ACHN (cell line): ENCODE data around the gene PMPCB.

Source experiments
- DNase-seq: peaks from one replicate; pipeline ENCODE4 v3.0.0-alpha.2; 2015
- in situ Hi-C: cut with HindIII; loops from 2 replicates; pipeline ENCODE4 v1.10.0; 2017; ENCODE audit warnings: low sequenced_read_pairs, low pct_ligation_motif_present, low pct_unique_long_range_greater_than_20kb

The PMPCB gene

DNA sequence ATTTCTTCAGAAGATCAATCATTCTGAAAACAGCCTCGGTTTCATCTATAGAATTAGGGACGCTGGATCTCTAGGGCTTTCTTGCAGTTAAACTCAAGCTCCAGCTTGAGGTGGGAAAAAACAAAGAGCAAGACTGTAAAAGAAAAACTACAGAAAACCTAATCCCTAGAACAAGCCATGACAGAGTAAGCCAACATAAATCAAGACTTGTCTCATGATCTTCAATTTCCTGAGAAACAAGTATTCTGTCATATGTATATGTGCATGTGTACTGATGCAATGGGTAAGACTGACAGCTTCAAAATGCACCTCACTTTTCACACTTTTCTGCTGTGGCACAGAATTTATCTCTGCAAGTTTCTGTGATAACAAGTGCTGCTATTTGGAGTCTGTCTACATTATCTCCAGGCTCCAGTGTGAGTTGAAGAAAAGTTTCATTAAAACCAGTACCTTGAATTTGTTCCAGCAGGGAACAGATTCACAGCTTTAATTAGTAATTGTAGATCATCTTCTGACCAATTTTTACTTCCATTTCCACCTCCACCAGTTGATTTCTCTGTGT is 19.2 kb downstream of the PMPCB start:
- DNase-seq: no peak
- in situ Hi-C loops: no loop called here

DNA sequence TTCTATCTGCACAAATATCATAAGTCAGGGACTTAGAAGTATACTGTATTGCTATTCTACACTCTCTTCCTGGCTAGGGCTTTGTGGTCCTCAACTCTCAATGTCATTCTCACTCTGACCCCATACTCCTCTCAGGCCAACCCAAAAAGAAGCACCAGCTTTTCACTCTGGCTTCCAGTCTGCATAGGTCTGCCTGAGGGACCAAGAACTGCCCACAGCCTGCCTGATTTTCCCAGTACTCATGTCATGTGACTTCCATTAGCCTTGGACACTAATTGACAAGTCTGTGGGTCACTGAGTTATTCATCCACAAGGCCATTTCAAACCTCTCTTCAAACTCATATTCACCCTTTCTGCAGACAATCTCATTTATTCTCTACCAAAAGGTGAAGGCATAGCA is 19.8 kb downstream of the PMPCB start:
- in situ Hi-C loops: no loop called here
- no peak for DNase-seq

DNA sequence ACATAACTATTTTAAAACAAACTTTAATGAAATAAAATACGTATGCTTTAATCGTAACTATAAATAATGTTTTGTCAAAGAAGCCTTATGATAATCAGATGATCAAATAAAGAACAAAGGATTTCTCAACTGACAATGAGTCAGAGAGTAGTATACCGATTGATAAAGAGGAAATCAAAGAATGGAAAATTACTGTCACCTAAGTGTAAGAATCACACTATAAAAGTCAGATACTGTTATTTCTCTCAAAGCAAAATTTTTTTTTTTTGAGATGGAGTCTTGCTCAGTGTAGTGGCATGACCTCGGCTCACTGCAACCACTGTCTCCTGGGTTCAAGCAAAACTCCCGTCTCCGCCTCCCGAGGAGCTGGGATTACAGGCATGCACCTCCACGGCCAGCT is 28.5 kb downstream of the PMPCB start:
- in situ Hi-C loops: no loop called here

DNA sequence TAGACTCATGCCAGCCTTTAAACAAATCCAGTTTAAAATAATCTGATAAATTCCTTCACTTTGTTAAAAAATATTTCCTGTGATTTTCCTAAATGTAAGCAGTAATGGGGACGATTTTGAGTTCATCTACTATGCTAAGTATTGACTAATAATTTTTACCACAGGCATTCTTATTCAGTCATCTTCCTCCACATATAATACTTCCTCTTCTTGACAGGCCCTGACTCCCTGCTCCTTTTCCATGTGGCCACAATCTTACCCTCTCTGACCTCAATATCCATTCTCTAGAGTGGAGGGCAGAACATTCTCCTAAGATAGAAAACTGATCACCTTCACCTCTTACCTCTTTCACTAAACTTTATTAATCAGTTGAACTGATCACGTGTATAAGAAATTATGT is 39.5 kb downstream of the PMPCB start:
- DNase-seq: no peak
- in situ Hi-C loops: no loop called here

More for the DNA sequence above, 28.5 kb downstream of the PMPCB start:
- DNase-seq: no peak

DNA sequence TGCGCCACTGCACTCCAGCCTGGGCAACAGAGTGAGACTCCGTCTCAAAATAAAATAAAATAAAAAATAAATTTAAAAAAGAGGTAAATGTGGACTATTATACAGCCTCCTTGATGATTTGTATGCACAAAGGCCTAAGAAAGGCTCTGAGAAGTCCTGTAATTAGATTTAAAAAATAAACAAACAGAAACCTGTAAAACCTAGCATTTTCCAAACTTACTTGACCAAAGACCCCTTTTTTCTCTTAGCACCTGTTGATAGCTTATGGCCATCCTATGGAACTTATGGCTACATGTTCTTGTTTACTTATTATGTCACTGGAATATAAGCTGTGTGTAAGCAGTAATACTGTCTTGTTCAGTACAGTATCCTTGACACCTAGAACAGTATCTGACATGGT is 41.6 kb downstream of the PMPCB start:
- in situ Hi-C loops: no loop called here
- DNase-seq: no peak

DNA sequence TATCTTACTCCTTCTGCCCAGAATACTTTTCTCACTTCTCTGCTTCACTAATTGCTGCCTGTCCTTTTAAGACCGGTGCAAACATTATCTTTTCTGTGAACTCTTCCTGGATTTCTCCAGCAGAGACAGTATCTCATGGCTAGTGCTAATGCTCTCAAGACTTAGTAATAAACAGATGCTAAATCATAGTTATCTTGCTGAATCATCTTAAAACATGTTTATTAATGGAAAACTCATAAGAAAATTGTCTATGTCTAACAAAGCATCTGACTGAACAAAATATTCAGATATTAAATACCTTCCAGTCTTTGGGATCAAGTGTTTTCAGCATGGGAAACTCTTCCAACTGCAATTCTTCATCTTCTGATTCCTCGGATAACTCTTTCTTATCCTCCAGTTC is 44.2 kb downstream of the PMPCB start:
- no peak for DNase-seq
- in situ Hi-C loops: no loop called here

DNA sequence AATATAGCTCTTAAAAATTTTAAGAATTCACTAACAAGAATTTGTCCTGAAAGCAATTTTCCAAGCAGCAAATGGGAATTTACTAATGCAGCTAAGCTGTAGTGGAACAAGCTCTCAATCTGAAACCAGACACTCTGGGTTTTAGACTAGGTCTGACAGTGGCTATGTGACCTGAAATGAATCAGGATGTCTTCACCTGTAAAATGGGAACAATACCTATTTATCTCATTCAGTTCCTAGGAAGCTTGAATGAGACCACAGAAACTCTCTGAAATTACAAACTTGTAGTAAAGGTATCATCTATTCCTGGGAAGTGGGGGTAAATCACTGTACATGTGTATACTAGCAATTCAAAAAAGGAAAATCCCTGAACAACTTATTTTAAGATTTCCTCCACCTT is 46.1 kb downstream of the PMPCB start:
- in situ Hi-C loops: no loop called here
- no peak for DNase-seq

DNA sequence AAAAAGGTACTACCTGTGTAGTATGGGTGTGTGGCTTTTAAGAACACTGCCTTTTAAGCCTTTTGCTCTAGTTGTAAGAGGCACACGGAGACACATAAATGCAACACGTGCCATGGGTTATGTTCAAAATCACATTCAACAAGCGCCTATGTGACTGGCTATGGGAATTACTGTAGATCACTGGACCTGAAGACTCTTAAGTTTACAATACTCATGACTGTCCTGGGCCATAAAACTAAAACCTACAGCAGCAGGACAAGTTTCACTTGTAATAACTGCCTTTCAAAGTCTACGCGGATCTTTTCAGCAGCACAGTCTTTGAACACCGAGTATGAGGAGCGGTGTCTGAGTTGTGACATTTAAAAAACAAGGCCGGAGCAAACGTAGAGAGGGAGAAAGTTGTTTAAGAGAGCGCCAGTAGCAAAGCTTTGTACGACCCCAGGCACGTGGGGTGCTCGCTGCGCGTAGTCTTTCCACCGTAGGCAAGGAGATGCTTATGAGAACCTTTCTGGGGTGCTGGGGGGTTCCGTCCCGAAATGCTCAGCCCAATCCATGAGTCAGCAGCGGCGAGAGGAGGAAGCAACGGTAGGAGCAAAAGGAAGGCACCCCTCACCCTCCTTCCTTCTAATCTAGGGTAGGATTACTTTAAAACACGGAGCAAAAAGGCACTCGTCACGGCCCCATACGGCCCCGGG is 46.7 kb downstream of the PMPCB start:
- in situ Hi-C loops: no loop called here
- peak; percentile 53 for DNase-seq

DNA sequence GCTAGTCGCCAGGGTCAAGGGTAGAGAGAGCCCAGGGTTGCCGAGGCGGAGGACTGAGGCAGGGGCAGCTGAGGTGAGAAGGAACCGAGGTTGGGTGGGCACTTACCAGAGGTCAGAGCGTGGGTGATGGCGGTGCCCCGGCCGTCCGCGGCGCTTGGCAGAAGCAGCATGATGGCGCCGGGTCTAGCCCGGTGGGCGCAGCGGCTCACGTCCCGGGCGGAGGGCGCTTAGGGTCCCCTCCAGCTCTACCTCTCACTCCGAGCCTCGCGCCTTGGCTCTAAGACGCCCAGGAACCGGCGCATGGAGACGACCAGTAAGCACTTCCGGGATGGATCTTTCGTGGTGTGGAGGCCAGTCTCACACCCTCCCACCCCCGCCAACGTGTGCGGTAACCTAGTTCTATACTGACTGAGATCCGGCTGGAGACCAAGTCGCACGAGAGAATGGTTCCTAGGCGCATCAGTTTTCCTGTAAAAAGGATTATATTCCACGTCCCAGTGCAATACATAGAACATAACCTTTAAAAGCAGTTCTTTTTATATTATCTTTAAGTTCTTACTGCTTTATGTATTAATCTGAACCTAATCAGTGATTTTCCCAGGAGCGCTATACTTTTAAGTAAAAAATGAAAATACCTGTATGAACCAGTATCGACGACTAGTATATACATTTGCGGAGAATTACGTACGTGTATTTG is 47.4 kb downstream of the PMPCB start, which contains the start of gene DNAJC2:
Gene DNAJC2 (minus strand): TSS at position 315 of the 697 bp plus-strand sequence. CDS start 145 bp downstream, at position 170.
- peak; percentile 98 for DNase-seq
- in situ Hi-C loops: no loop called here

DNA sequence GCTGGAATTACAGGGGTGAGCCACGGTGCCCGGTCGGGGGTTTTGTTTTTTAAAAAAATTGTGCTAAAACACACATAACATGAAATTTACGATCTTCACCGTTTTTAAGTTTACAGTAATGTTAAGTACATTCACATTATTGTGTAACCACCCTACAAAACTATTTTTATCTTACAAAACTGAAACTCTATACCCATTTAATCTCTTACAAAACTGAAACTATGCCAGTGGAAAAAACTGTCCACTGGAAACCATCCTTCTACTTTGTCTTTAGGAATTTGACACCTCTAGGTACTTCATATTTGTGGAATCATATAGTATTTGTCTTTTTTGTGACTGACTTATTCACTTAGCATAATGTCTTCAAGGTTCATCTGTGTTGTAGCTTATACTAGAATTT is 49.2 kb downstream of the PMPCB start:
- DNase-seq: no peak
- in situ Hi-C loops: no loop called here

DNA sequence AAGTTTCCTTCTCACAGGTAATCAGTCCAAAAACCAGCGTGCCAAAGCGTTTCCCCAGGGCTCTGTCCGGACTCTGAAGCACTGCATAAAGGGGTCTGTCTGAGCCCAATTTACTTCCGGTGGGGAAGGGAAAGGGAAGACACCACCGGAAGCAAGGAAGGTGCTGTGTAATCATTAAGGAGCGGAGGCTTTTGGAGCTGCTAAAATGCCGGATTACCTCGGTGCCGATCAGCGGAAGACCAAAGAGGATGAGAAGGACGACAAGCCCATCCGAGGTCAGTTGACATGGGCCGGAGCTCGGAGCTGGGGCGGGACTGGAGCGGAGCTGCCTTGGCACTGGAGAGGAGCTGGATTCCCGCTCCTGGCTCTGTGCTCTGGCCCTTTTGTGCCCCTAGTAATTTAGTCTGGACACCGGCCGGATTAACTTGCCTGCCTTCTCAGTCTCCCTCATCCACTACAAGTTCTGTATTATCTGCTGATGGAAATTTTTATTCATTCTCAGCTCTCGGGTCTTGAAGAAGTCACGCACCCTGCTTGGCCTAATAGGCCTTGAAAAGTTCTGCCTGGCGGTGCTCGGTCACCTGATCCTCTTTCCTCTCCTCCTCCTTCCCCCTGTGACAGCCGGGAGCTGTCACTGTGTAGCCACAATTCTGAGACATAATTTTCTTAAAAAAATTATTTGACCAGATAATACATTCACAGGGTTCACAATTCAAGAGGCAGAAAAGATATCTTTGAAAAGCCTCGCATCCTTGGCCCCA is 50.5 kb downstream of the PMPCB start, which contains the start of gene PSMC2:
Gene PSMC2 (plus strand): TSS at position 137 of the 761 bp plus-strand sequence. CDS start 69 bp downstream, at position 206.
- DNase-seq: peak; percentile 96
- in situ Hi-C loops: no loop called here

DNA sequence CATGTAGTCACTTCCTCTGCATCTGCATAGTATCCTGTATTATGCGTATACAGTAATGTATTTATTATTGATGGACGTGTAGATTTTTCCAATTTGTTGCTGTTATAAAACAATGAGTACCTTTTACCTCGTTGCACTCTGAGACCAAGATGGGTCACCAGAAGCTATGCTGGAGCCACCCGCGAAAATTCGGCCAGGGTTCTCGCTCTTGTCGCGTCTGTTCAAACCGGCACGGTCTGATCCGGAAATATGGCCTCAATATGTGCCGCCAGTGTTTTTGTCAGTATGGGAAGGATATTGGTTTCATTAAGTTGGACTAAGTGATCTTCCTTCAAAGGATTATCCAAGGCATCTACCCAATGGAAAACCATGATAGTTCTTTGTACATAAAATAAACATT is 51.2 kb downstream of the PMPCB start:
- no peak for DNase-seq
- in situ Hi-C loops: no loop called here

DNA sequence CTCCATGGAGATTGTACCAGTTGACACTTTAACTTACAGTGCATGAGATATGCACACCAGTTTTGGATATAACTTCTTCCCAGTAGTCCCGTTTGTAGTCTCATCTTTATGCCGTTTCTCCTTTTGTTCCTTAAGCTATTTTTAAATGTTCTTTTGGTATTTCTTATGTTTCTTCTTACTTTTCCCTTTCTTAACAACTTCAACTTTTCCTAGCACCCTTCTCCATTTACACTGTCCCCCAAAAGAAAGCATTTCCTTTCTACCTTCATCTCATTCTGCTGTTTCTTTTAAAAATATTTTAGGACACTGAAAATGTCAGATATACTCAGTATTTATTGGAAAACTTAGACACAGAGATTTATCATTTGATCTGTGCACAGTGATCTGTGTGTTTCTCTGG is 51.7 kb downstream of the PMPCB start:
- DNase-seq: no peak
- in situ Hi-C loops: no loop called here

DNA sequence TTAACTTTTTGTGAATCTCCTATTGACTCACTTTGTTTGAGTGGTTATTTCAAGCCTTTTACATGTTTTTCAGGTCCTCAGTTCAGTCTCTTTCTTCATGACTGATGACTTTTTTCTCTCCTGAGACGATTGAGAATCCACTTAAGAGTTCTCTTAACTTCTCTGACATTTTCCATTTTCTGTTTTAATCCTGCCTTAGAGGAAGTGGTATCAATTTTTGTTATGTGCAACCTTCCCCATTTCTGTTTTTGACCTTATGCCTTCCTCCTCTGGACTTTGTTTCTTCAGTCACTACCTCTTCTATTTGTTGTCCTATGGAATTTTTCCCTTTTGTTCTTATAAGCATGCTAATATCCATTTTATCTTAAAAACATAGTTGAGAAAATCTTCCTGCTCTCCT is 52.6 kb downstream of the PMPCB start:
- in situ Hi-C loops: no loop called here
- DNase-seq: no peak
